GM12874 (cell line): ENCODE data around the gene MPPED1.

Experiments used
- TF ChIP-seq, protein P1 (sequence below): IDR thresholded peaks from 2 replicates; pipeline ENCODE4 v1.5.1; 2011; ENCODE audit warnings: low read depth, mild to moderate bottlenecking, control low read depth, low read length, moderate library complexity; ENCODE audit not compliant: insufficient read depth

Gene MPPED1

DNA sequence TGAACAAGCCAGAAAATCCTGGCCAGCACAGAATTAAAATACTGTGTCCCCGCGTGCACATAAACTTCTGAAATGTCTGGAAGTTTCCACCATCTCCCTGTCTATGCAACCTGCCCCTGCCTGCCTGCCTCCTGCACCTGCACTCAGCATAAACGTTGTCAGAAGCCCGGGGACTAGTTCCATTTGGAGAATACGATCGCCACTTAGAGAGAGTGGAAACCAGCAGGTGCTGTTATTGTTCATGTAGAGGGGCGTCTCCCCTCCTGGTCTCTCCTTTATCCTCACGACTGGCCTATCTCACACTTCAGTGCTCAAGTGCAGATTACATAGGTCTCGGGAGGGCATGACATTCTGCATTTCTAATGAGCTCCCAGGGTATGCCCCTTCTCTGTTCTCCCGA lies 35.6 kb downstream of the MPPED1 start:
- TF ChIP-seq, protein P1, sequence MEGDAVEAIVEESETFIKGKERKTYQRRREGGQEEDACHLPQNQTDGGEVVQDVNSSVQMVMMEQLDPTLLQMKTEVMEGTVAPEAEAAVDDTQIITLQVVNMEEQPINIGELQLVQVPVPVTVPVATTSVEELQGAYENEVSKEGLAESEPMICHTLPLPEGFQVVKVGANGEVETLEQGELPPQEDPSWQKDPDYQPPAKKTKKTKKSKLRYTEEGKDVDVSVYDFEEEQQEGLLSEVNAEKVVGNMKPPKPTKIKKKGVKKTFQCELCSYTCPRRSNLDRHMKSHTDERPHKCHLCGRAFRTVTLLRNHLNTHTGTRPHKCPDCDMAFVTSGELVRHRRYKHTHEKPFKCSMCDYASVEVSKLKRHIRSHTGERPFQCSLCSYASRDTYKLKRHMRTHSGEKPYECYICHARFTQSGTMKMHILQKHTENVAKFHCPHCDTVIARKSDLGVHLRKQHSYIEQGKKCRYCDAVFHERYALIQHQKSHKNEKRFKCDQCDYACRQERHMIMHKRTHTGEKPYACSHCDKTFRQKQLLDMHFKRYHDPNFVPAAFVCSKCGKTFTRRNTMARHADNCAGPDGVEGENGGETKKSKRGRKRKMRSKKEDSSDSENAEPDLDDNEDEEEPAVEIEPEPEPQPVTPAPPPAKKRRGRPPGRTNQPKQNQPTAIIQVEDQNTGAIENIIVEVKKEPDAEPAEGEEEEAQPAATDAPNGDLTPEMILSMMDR: no peak

DNA sequence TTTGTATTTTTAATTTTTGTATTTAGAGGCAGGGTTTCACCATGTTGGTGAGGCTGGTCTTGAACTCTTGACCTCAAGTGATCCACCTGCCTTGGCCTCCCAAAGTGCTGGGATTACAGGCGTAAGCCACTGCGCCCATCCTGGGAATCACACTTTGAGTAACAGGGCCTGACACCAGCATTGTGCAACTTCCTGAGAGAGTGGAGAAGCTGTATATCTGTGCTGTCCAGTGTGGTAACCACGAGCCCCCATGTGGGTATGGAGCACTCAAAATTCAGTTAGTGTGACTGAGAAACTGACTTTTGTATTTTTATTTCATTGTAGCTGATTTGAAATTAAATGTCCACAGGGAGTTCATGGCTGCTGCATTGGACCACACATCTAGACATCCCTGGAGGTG lies 36.2 kb downstream of the MPPED1 start:
- TF ChIP-seq, protein P1: no peak

DNA sequence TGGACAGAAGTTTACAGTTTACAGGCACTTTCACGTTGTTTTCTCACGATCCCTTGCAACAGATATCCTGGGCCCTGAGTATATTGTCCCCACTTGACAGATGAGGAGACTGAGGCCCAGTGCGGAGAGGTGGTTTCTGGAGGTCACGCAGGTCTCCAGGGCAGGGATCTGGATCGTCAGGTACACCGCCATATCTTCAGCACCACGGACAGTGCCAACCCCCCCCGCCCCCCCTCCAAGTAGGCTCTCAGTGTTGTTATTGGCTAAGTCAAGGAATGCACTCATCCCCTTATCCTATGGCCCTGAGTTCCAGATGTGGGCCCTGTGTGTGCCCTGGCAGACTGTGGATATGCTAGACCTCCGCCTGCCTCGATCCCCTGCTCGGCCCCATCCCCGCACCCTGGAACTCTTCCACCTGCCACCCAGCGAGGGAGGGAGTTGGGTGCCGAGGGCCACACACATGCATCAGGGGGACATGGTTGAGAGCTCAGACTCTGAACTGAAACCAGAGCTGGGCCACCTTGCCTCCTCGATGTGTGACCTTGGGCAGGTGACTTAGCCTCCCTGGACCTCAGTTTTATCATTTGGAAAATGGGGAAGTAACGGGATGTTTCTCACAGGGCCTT lies 37.5 kb downstream of the MPPED1 start:
- TF ChIP-seq, protein P1: no peak

DNA sequence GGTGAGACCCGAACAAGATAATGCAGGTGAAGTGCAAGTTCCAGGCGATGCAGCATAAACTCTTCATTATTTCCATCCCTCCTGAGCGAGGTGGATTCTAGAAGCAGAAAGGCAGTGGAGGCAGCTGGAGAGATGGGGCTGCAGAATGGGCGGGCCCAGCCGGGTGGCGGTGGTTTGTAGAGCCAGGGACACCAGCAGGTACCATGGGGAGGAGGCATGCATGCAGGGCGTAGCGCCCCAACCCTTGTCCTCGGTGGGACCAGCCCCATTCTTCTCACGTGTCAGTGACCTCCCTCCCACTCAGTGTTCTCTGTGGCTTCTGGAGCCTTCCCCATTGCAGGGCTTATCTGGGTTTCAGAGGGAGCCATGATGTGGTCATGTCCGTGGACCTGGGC lies 38.0 kb downstream of the MPPED1 start:
- TF ChIP-seq, protein P1: no peak

DNA sequence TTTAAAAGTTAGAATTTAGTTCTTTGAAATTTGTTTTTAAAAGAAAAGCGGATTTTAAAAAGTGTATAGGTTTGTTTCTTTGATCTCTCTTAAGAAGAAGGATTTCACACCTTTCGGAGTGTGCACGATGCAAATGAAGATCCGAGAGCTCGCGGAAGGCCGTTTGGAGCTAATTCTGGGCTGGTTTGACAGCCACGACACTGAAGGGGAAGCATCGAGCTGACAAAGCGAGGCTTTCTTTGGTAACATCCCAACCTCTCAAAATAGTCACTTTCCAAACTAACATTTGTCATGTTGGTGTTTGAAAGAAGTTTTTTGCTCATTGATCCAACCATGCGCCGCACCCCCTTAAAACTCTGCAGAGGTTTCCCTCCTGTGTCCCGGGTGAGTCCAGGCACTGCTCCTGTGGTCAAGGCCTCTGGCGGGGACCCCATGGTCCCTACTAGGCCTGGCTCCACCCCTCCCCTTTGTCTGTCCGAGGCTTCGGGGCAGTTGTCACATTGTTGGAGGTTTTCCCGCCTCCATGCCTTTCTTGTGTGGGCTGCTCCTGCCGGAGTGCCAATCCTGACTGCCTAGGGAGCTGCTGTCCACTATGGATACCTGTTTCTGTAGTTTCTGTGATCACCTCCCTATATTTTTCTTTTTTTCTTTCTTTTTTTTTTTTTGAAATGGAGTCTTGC lies 39.7 kb downstream of the MPPED1 start:
- TF ChIP-seq, protein P1: no peak

DNA sequence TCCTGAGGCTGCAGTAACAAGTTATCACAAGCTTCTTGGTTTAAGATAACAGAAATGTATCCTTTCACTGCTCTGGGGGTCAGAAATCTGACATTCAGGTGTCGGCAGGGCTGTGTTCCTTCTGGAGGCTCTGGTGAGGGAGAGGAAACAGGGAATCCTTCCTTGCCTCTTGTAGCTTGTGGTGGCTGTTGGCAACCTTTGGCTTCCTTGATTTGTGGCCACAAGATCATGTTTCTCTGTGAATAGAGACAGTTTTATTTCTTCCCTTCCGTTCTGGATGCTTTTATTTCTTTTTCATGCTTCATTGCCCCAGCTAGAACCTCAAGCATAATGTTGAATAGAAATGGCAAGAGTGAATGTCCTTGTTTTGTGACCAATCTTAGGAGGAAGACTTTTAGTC lies 44.0 kb downstream of the MPPED1 start:
- TF ChIP-seq, protein P1: no peak

DNA sequence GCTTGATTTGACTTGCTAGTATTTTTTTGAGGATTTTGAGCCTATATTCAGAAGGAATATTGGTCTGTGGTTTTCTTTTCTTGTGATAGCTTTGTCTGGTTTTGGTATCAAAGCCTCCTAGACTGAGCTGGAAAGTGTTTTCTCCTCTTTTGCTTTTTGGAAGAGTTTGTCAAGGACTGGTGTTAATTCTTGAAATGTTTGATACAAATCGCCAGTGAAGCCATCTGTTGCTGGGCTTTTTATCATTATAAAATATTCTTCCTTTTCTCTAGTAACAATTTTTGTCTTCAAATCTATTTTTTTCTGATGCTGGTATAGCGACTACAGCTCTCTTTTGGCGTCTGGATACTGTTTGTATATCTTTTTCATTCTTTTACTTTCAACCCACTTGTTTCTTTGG lies 45.2 kb downstream of the MPPED1 start:
- TF ChIP-seq, protein P1: no peak
